Neural cell (in vitro differentiated cells): ENCODE measurements around the gene CNIH1.
"Not testable (repeated sequence)": the region's sequence is repeated elsewhere in the genome, so short reads cannot be mapped to it uniquely, and the experiment has no call there.

Source experiments
- CTCF ChIP-seq: fragments of 450-650 bp; IDR thresholded peaks from 2 replicates; pipeline ENCODE4 v1.5.1; 2014; ENCODE audit warnings: antibody characterized with exemption, mild to moderate bottlenecking, moderate library complexity; ENCODE audit not compliant: poor library complexity, severe bottlenecking
- EZH2 ChIP-seq: fragments of 200-600, 300-800 bp; shearing (Covaris generic), sonication (generic); IDR thresholded peaks from 2 replicates; pipeline ENCODE4 v1.6.1; 2014; ENCODE audit warnings: antibody characterized with exemption, low read length, borderline replicate concordance, mild to moderate bottlenecking; ENCODE audit not compliant: insufficient read depth, poor library complexity, severe bottlenecking
- POLR2AphosphoS5 ChIP-seq: IDR thresholded peaks from 2 replicates; pipeline ENCODE4 v1.6.1; 2012
- REST ChIP-seq: IDR thresholded peaks from 2 replicates; pipeline ENCODE4 v1.6.1; 2012; ENCODE audit warnings: borderline replicate concordance

GRCh38 chr14:54392986-54393884 lies 47.9 kb downstream of the CNIH1 start:
- not testable (repeated sequence) for TF ChIP-seq CTCF, EZH2, POLR2AphosphoS5, REST
